Activated B cell treated with CpG ODN at 0.5 μM for 24 hours (primary cell): Measurements from ENCODE around the gene IRAK3. TPM values are rescaled to one million over a fixed set of nuclear protein-coding genes. Genes with fewer than 3 reads are reported as not detected.

Experiments
- ATAC-seq: fragments of 200-7000 bp; cut with Tn5 transposase; one replicate; pipeline ENCODE4 v1.10.0; 2021; ENCODE audit warnings: low read depth, mild to moderate bottlenecking, moderate library complexity
- CTCF ChIA-PET: fragments of 350-600 bp; sonication (Branson Sonifier 250); formaldehyde crosslinking; loops from one replicate; lab custom pipeline; 2021; ENCODE audit warnings: antibody characterized with exemption; lab: Charles Lee
- POLR2A ChIA-PET: fragments of 350-600 bp; sonication (Branson Sonifier 250); formaldehyde crosslinking; loops from one replicate; lab custom pipeline; 2021; ENCODE audit warnings: antibody characterized with exemption; lab: Charles Lee
- DNase-seq: peaks from one replicate; pipeline ENCODE4 v3.0.0; 2022
- H3K27ac Mint-ChIP-seq: one replicate; pipeline ENCODE4 v1.8.0; 2020; ENCODE audit warnings: mixed read lengths
- H3K27me3 Mint-ChIP-seq: one replicate; pipeline ENCODE4 v1.8.0; 2021; ENCODE audit warnings: mixed read lengths
- H3K36me3 Mint-ChIP-seq: one replicate; pipeline ENCODE4 v1.8.0; 2021; ENCODE audit warnings: low read depth, mixed read lengths
- H3K4me1 Mint-ChIP-seq: one replicate; pipeline ENCODE4 v1.8.0; 2021; ENCODE audit warnings: mixed read lengths
- H3K4me3 Mint-ChIP-seq: one replicate; pipeline ENCODE4 v1.8.0; 2020; ENCODE audit warnings: mild to moderate bottlenecking, mixed read lengths
- H3K9me3 Mint-ChIP-seq: one replicate; pipeline ENCODE4 v1.8.0; 2020; ENCODE audit warnings: mixed read lengths
- CTCF ChIP-seq: fragments of 200-600 bp; IDR thresholded peaks from one replicate; pipeline ENCODE4 v1.8.0; 2022; ENCODE audit warnings: antibody characterized with exemption, mild to moderate bottlenecking
- intact Hi-C: fragments of 100-400 bp; cut with micrococcal nuclease; formaldehyde crosslinking; loops from one replicate; pipeline ENCODE4 v1.15.1; 2024
- total RNA-seq: library from RNA; stranded (reverse); gene quantifications from 2 replicates; pipeline ENCODE4 v1.2.3, GENCODE V29; 2022

Gene IRAK3
- 5.6 and 6.6 TPM in 2 replicates for total RNA-seq

GRCh38 chr12:66188584-66189485 is at the start of gene IRAK3:
Gene IRAK3, plus strand, starts transcription at chr12:66189214. Its CDS starts 86 bp downstream, at chr12:66189300.
- peak; percentile 59 for ATAC-seq
- peak within 1 kb of the TSS; percentile 79 for H3K4me3 Mint-ChIP-seq
- intact Hi-C loops, result loop anchor here (1.0 kb wide), 3 partner anchors 8 to 58 kb away; partner anchors contain the start of gene TMBIM4
- POLR2A ChIA-PET, result interaction anchor here (0.6 to 5.0 kb wide), 3 partner anchors 10 to 29 kb away, joined by 4 to 34 read pairs (median 4); partner anchors contain the start of gene TMBIM4
- peak within 1 kb of the TSS; percentile 38 for H3K27ac Mint-ChIP-seq
- no peak for TF ChIP-seq CTCF
- H3K4me1 Mint-ChIP-seq, result peaks cover 34% of the 10 kb centered on the region
- CTCF ChIA-PET, result interaction anchor here (0.9 to 1.1 kb wide), 2 partner anchors 19 to 47 kb away, joined by 3 to 4 read pairs; partner anchors contain the start of gene TMBIM4
- peak; percentile 48 for DNase-seq
- H3K27me3 Mint-ChIP-seq, result peaks cover 21% of the 10 kb centered on the region
- H3K9me3 Mint-ChIP-seq, result peaks cover 6% of the 10 kb centered on the region
- H3K36me3 Mint-ChIP-seq, result no peaks in the 10 kb centered on the region

DNA sequence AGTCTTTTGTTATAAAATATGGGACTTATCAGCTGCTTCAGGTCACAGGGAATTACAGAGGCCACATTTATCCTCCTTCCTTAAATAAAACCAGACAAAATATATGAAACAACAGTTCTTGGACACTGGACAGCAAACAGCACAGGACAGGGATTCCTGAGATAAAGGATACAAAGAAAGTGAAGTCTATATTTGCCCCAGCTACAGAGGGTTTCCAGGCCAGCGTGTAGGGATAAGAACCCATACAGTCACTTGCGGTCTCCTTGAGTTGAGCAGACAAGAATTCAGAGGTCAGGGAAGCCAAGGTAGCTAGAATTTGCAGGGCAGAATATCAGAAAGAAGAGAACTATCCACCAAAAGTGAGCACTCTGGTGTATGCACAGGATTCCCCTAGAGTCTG is 49.7 kb upstream of the IRAK3 start:
- H3K4me3 Mint-ChIP-seq, result no peak overlapping the region
- no peaks in the 10 kb centered on the region for H3K27me3 Mint-ChIP-seq
- DNase-seq (no peak), ATAC-seq (no peak)
- intact Hi-C loops, result no loop called here
- TF ChIP-seq CTCF, result no peak
- H3K27ac Mint-ChIP-seq, result no peak overlapping the region
- H3K9me3 Mint-ChIP-seq, result peaks cover 7% of the 10 kb centered on the region
- H3K4me1 Mint-ChIP-seq, result no peaks in the 10 kb centered on the region
- peaks cover 72% of the 10 kb centered on the region for H3K36me3 Mint-ChIP-seq
- ChIA-PET CTCF (no interaction called here), POLR2A (interaction anchor here (0.9 kb wide), 1 partner anchor 8 kb away, joined by 3 read pairs; no protein-coding TSS in a partner anchor)

DNA sequence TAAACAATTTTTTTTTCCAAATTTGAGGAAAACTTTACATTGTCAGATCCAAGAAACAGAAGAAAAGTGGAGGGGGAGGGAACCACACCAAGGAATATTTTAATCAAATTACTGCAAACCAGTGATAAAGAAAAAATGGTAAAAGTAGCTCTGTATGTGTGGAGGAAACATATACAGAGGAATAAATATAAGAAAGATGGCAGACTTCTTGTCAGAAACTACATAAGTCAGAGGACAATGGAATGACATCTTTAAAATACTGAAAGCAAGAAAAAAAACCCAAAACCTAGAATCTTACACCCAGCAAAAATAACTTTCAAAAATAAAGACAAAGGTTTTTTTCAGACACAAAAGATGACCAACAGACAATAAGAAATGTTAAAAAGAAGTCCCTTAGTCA is 48.3 kb upstream of the IRAK3 start:
- Mint-ChIP-seq H3K4me3 (no peak overlapping the region), H3K9me3 (peaks cover 7% of the 10 kb centered on the region), H3K4me1 (peaks cover 12% of the 10 kb centered on the region), H3K36me3 (peaks cover 86% of the 10 kb centered on the region), H3K27me3 (no peaks in the 10 kb centered on the region), H3K27ac (no peak overlapping the region)
- CTCF ChIA-PET, result no interaction called here
- intact Hi-C loops, result no loop called here
- POLR2A ChIA-PET, result interaction anchor here (0.6 kb wide), 1 partner anchor 28 kb away, joined by 3 read pairs; no protein-coding TSS in a partner anchor
- no peak for TF ChIP-seq CTCF
- DNase-seq (no peak), ATAC-seq (no peak)

- Mint-ChIP-seq H3K4me1 (peaks cover 17% of the 10 kb centered on the region), H3K36me3 (peaks cover 88% of the 10 kb centered on the region), H3K9me3 (peaks cover 7% of the 10 kb centered on the region), H3K4me3 (no peak overlapping the region), H3K27me3 (no peaks in the 10 kb centered on the region), H3K27ac (no peak overlapping the region)
- ATAC-seq, result no peak
- intact Hi-C loops, result no loop called here
- TF ChIP-seq CTCF, result no peak
- no peak for DNase-seq
- POLR2A ChIA-PET, result interaction anchor here (0.6 to 1.0 kb wide), 2 partner anchors 28 to 29 kb away, joined by 3 to 7 read pairs; partner anchors contain the start of gene TMBIM4
- CTCF ChIA-PET, result no interaction called here
These were observed 47.7 kb upstream of the IRAK3 start for GRCh38 chr12:66141299-66141698.

DNA sequence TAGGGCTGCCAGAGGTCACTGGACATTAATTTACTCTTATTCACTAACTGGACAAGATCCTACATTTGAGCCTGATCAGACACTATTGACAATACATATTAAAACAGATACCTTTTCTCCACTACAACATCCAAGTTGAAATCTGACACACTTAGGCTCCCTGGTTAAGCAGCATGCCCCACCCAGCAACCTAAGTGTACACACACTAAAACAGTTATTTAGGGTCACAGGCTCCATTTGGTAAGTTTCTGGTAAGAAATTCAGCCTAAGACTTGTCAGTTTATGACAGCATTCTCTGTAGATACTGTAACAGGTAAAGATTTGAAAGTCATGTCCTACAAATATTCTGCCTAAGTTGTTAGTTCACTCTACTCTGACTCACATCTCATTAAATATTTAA is 46.2 kb upstream of the IRAK3 start:
- H3K27ac Mint-ChIP-seq, result no peak overlapping the region
- no peak overlapping the region for H3K4me3 Mint-ChIP-seq
- peaks cover 7% of the 10 kb centered on the region for H3K9me3 Mint-ChIP-seq
- peaks cover 17% of the 10 kb centered on the region for H3K4me1 Mint-ChIP-seq
- no peak for TF ChIP-seq CTCF
- no peak for ATAC-seq
- ChIA-PET CTCF (no interaction called here), POLR2A (no interaction called here)
- DNase-seq, result no peak
- intact Hi-C loops, result no loop called here
- no peaks in the 10 kb centered on the region for H3K27me3 Mint-ChIP-seq
- peaks cover 87% of the 10 kb centered on the region for H3K36me3 Mint-ChIP-seq
